Femur (tissue), 1 donor: ENCODE results near the gene FHIP1B.
A peak's percentile ranks its signal among the peaks of the same experiment; 100 is the strongest.

ENCODE experiments used
- DNase-seq: peaks from one replicate; pipeline ENCODE4 v3.0.0-alpha.2; 2017

FHIP1B gene

DNA sequence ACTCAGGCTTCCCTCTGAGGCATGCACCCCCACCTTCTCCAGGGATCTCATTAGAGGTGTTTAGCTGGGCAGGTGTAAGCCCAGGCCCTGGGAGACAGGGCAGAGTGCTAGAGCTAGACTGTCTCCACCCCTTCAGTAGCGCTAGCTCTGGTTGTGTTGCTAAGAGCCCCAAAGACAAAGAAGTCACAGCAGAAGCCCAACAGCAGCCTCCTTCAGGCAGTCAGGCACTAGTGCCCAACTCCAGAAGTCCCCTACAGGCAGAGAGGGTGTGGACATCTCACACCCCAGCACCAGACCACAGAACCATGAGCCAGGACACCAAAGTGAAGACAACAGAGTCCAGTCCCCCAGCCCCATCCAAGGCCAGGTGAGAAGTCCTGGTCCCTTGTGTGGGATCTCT is 4.5 kb upstream of the FHIP1B start, which contains the start of gene CNGA4:
Gene CNGA4 (plus strand): TSS at position 188 of the 400 bp plus-strand sequence. CDS start 118 bp downstream, at position 306.
- no peak for DNase-seq

DNA sequence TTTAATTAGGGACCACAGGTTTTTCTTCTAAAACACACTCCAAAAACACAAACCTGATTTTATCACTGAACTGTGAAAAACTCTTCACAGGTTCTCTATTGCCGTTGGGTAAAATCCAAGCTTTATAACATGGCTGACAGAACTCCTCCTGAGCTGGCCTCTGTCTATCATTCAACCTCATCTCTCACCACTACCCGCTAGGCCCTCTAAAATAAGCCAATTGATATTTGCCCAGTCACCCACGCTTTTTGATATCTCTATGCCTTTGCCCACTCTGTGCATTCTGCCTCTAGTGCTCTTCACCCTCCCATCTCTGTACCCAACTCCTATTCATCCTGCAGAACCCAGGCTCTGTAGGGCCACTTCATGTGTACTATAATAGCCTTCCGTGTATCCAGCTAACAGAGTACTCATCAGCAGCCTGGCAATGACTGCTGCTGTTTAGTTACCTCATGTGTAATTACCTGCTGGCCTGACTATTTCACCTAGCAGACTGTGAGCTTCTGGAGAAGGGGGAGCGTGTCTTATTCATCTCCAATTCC is 3.4 kb upstream of the FHIP1B start:
- no peak for DNase-seq

GRCh38 chr11:6237266-6237665 is 2.8 kb upstream of the FHIP1B start:
- no peak for DNase-seq

GRCh38 chr11:6233984-6234386 is 451 bp downstream of the FHIP1B start:
- DNase-seq: peak; percentile 29

GRCh38 chr11:6232899-6233298 is 1.5 kb downstream of the FHIP1B start:
- DNase-seq: no peak

- DNase-seq: no peak
These were observed 4.5 kb downstream of the FHIP1B start for GRCh38 chr11:6229911-6230310.

- no peak for DNase-seq
These were observed 5.9 kb downstream of the FHIP1B start for GRCh38 chr11:6228520-6228919.

GRCh38 chr11:6225896-6226295 is 8.5 kb downstream of the FHIP1B start:
- no peak for DNase-seq

GRCh38 chr11:6225024-6225423 is 9.4 kb downstream of the FHIP1B start:
- no peak for DNase-seq

DNA sequence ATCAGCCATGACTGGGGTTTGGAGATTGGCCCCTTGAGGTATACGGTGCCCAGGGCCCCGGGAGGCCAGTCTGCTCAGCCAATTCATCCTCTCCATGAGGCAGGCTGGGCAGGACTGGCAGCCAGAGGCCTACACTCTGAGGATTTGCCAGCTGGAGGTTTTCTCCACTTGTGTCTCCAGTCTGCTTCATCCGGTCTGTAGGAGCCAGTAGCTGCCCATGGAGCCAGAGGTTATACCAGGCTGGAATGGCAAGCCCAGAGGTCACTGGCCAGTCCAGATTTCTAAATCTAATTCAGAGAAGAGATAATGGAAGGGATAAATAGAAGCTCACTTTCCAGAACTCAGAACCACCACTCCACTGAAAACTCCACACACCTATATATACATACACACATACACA is 10.0 kb downstream of the FHIP1B start:
- DNase-seq: no peak

- DNase-seq: no peak
These were observed 10.6 kb downstream of the FHIP1B start for GRCh38 chr11:6223854-6224253.

GRCh38 chr11:6219359-6219758 is 15.1 kb downstream of the FHIP1B start:
- no peak for DNase-seq

DNA sequence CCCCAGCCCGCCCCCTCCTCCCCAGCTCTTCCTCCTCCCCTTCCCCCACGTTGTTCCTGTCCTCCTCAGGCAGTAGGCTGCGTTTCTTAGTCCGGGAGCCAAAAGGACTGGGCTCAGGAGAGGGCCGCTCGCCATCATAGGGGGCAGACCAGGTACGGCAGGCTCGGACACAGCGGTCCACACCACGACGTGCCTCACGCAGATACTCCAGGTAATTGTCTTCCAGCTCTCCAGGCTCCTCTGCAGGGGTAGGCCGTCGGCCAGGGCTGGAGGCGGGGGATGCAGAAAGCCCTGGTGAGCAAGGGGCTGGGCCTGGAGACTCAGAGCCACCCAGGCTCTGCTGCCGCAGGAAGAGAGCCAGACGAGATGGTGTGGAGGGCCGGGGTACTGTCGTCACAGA is 16.7 kb downstream of the FHIP1B start:
- DNase-seq: no peak

DNA sequence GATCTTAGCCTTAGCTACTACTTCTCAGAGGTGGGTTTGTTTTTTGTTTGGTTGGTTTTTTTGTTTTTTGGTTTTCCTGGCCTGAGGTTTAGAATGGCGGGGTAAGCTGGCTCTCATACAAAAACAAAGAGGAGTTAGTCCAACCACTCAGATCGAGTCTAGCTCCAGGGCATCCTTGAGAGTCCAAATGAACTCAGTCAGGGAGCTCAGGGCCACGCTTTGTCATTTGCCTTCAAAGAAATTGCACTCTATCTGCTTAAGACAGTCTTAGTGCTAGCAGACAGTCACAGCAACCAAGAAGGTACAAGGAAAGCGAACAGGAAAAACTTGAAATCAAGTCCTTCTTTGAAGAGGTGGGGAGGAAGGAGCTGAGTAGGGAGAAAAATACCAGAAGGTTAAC is 17.9 kb downstream of the FHIP1B start:
- DNase-seq: no peak

- DNase-seq: no peak
These were observed 19.9 kb downstream of the FHIP1B start for GRCh38 chr11:6214530-6214929.

DNA sequence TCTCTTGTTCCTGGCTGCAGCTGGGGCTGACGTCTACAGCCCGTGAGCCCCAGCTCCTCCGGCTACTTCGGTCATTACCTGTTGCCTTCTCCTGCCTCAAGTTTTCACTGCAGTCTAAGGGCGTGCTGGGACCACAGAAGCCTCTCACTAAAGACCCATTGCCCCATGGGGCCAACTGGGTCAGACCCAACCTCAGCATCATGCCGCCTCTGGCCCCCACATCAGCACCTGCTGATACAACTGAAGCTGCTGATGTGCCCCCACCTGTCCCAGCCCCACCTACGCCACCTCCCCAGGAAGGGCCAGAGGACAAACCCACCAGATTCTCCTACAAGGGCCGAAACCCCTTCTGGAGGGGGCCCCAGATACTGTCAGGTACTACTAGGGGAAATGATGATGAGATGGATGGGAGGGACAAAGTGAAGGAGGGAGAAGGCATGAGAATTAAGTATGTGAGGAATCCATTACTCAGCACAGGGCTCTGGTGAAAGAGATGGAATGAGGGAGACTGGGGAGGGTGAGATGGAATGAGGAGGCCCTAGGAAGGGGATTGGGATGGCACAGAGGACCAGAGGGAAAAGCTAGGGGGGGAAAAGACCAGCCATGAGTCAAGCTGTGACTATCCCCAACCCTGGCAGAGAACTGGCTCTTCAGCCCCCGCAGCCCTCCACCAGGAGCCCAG is 24.0 kb downstream of the FHIP1B start:
- no peak for DNase-seq

- DNase-seq: no peak
These were observed 24.6 kb downstream of the FHIP1B start for GRCh38 chr11:6209801-6210200.

DNA sequence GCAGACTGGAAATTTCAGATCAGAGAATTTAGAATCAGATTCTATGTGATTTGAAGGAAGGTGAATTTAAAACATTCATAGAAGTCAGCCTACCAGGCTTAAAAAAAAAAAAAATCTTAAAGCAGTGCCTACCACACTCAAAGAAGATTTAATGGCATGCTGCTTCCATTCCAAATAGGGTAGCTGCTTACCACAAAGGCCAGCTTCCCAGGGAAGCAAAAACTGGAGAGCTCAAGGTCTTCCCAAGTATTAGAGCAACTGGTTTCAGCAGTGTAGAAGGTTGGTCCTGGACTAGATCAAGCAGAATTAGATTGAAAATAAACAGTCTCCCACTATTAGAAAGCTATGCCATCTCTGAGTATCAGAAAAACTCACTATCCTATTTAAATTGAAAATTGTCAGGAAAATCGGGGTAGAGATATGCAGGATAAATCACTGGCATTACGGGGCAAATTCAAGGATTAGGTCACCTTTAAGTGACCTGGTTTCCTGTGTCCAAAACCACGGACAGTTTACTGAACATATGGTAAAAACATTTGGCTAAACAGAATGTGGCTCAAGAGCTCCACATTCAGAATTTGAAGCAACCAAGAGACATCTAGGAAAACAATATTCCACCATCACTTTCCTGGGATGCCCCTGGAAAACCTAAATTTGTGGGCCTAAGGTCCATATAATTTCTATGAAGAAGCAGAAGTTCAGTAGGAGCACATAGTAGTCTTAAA is 27.8 kb downstream of the FHIP1B start:
- no peak for DNase-seq

- no peak for DNase-seq
These were observed 29.1 kb downstream of the FHIP1B start, which contains the start of gene C11orf42 for GRCh38 chr11:6205366-6205765. C11orf42 (plus strand) TSS chr11:6205557; CDS start chr11:6205616, 59 bp downstream.

GRCh38 chr11:6204706-6205105 is 29.7 kb downstream of the FHIP1B start:
- no peak for DNase-seq

DNA sequence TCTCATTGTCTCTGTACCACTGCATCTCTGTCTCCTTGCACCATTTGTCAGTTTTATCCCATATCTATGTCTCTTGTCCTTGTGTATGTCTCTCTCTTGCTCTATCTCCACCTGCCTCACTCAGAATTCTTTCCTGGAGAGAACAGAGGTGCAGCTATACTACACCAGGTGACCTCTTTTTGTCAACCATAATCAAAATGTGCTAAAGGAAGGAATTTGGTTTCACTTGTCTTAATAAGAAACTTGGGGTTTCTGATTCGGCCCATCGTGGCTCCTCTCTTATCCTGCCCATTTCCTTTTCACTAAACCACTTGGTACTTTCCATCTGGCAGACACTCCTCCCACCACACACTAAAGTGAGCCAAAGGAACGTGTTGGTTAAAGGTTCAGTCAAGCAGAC is 31.1 kb downstream of the FHIP1B start:
- no peak for DNase-seq

GRCh38 chr11:6202041-6202440 is 32.4 kb downstream of the FHIP1B start:
- no peak for DNase-seq

GRCh38 chr11:6201481-6201880 is 33.0 kb downstream of the FHIP1B start:
- no peak for DNase-seq

DNA sequence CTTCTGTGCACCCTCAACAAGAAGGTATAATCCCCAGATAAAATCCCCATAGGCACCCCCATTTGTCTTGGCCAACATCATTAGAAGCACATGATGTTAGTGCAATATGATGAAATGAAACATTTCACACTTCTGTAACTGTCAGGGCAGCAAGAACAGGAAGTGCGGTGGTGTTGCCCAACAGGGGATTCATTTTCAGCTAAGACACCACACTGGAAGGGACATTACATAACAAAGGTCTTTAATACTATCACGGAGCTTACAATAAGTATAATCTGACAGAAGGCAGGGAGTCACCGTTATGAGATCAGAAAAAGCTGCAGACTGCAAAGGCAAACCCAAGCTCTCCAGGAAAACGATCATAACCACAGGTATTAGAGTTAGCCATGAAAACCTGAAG is 33.5 kb downstream of the FHIP1B start:
- DNase-seq: peak; percentile 56
